Right lobe of liver (tissue), 6 donors: ENCODE measurements around the gene ATP4A. TPM values are rescaled to one million over a fixed set of nuclear protein-coding genes. Genes with fewer than 3 reads are reported as not detected.

ENCODE experiments used
- ATAC-seq, 4 donors: fragments of 200-7000 bp; cut with Tn5 transposase; one replicate each; pipeline ENCODE4 v1.9.1; 2020; ENCODE audit warnings: mild to moderate bottlenecking in 4 of 4, moderate library complexity in 4 of 4
- DNase-seq, 3 donors: peaks; one replicate each; pipeline ENCODE4 v3.0.0-alpha.2; 2020
- H3K27ac ChIP-seq, 3 donors: fragments of 200-600 bp; one replicate each; pipeline ENCODE4 v1.8.0; 2022
- H3K27me3 ChIP-seq, 2 donors: fragments of 200-600 bp; one replicate each; pipeline ENCODE4 v1.8.0; 2022
- H3K36me3 ChIP-seq, 4 donors: fragments of 200-600 bp; sonication (generic) in 1 of 4; one replicate each; pipeline versions ENCODE4 v1.5.1 to v1.8.0; 2017 to 2022; ENCODE audit warnings: control low read depth in 1 of 4
- H3K4me1 ChIP-seq, 4 donors: fragments of 200-600 bp; sonication (generic) in 1 of 4; one replicate each; pipeline versions ENCODE4 v1.5.1 to v1.8.0; 2017 to 2022; ENCODE audit warnings: control low read depth in 1 of 4
- H3K4me3 ChIP-seq, 3 donors: fragments of 200-600 bp; one replicate each; pipeline ENCODE4 v1.8.0; 2022
- H3K9me3 ChIP-seq, 4 donors: fragments of 200-600 bp; sonication (generic) in 1 of 4; one replicate each; pipeline versions ENCODE4 v1.5.1 to v1.8.0; 2017 to 2022; ENCODE audit warnings: control low read depth in 1 of 4
- POLR2A ChIP-seq: fragments of 450-650 bp; IDR thresholded peaks from one replicate; pipeline ENCODE4 v1.6.1; 2017; ENCODE audit warnings: antibody characterized with exemption, mild to moderate bottlenecking
- WGBS: methylation state at CpG from one replicate; pipeline ENCODE4 v1.1.6; 2018; ENCODE audit warnings: low coverage, low lambda C conversion rate; ENCODE audit not compliant: insufficient coverage; ENCODE audit errors: missing lambda C conversion rate; 5-methylcytosine and 5-hydroxymethylcytosine counted together
- intact Hi-C, 2 donors: fragments of 100-400 bp; cut with DNase I; formaldehyde crosslinking; loops; one replicate each; pipeline versions ENCODE4 v1.11.2 to v1.14.1; 2022
- total RNA-seq, 6 experiments: library from RNA; depleted of rRNA in 2 of 6; stranded (reverse); fragments of >200 nt in 2 of 6; fragmentation: NEBNext Ultra II Directional in 3 of 6; extraction: Animal tissue kit (Norgen Biotek cat#: 25700) in 3 of 6; gene quantifications; one replicate each; pipeline versions ENCODE4 v1.1.0 to v1.2.4, GENCODE V29; 2016 to 2023
- TF ChIP-seq, protein P1 (sequence below), 4 donors: fragments of 200-600 bp in 3 of 4; fragments of 450-650 bp in 1 of 4; IDR thresholded peaks; one replicate each; pipeline versions ENCODE4 v1.5.1 to v1.8.0; 2016 to 2022; ENCODE audit warnings: antibody characterized with exemption in 4 of 4, mild to moderate bottlenecking in 2 of 4
- donor health status: DM: no; HTN: yes; CAD: no.
- donor health status: DM: no; HTN: no; CAD: no.
- donor health status: DM: no; HTN: no; CAD: no.
- donor health status: DM: no; HTN: yes; CAD: no.
- donor health status: DM: no; HTN: yes; CAD: no.

Gene ATP4A
- total RNA-seq, 6 experiments from 2014 or later, result 0.06 TPM; not detected in 5

- H3K27ac ChIP-seq, result no peak overlapping the region
- no peaks in the 10 kb centered on the region for H3K9me3 ChIP-seq
- H3K4me1 ChIP-seq, result no peaks in the 10 kb centered on the region
- DNase-seq (no peak), ATAC-seq (no peak)
- no peak overlapping the region for H3K4me3 ChIP-seq
- 47% methylated on average over 3 of the region's 14 CpGs for WGBS
- no peaks in the 10 kb centered on the region for H3K36me3 ChIP-seq
- TF ChIP-seq POLR2A, result no peak
- TF ChIP-seq, protein P1, sequence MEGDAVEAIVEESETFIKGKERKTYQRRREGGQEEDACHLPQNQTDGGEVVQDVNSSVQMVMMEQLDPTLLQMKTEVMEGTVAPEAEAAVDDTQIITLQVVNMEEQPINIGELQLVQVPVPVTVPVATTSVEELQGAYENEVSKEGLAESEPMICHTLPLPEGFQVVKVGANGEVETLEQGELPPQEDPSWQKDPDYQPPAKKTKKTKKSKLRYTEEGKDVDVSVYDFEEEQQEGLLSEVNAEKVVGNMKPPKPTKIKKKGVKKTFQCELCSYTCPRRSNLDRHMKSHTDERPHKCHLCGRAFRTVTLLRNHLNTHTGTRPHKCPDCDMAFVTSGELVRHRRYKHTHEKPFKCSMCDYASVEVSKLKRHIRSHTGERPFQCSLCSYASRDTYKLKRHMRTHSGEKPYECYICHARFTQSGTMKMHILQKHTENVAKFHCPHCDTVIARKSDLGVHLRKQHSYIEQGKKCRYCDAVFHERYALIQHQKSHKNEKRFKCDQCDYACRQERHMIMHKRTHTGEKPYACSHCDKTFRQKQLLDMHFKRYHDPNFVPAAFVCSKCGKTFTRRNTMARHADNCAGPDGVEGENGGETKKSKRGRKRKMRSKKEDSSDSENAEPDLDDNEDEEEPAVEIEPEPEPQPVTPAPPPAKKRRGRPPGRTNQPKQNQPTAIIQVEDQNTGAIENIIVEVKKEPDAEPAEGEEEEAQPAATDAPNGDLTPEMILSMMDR (IDR thresholded peaks at IDR 0.05), result no peak
- intact Hi-C loops, result no loop called here
- no peaks in the 10 kb centered on the region for H3K27me3 ChIP-seq
Observed at GRCh38 chr19:35553385-35554000, 10.0 kb downstream of the ATP4A start.

DNA sequence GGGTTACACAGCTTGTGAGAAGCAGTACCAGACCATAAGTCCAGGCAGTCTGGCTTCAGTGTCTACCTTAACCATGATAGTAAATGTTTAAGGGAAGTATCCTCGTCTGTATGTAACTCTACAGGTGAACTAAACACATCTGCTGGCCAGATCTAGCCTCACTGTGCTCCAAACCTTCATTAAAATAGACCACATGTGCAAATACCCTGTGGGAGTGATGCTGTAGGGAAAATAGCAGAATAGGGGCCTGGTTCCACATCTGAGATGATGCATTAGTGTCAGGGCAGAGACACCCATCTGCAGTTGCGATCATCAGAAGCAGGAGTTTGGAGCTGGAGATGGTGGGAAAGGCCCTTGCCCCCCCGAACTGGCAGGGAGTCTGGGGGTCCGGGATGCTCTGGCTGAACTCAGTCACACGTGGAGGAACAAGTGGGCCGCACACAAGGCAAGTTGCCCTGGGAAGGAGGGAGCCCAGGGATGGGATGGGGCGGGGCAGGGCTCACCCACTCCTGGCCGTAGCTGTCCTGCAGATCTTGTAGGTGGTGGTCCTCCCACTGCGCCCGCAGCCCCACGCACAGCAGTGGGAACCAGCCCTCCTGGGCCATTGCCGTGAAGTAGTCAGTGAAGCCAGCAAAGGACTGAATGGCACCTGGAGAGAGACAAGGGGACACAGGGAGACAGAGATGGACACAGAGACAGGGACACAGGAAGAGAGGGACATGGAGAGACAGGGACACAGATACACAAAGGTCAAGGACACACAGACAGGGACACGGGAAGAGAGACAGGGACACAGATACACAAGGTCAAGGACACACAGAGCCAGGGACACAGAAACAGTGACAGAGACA lies 10.7 kb downstream of the ATP4A start:
- WGBS, result 60% methylated on average over 9 of the region's 13 CpGs
- ATAC-seq, result no peak
- Histone ChIP-seq H3K27ac (no peak overlapping the region), H3K27me3 (no peaks in the 10 kb centered on the region), H3K36me3 (no peaks in the 10 kb centered on the region), H3K4me1 (no peaks in the 10 kb centered on the region), H3K9me3 (no peaks in the 10 kb centered on the region), H3K4me3 (no peak overlapping the region)
- intact Hi-C loops, result no loop called here
- DNase-seq, result no peak
- TF ChIP-seq POLR2A, result no peak
- TF ChIP-seq, protein P1 (IDR thresholded peaks at IDR 0.05), result no peak

GRCh38 chr19:35551091-35551810 lies 12.2 kb downstream of the ATP4A start:
- intact Hi-C loops, result no loop called here
- no peak overlapping the region for H3K27ac ChIP-seq
- no peaks in the 10 kb centered on the region for H3K9me3 ChIP-seq
- no peaks in the 10 kb centered on the region for H3K36me3 ChIP-seq
- no peak overlapping the region for H3K4me3 ChIP-seq
- WGBS, result 74% methylated on average over 18 of the region's 21 CpGs
- H3K4me1 ChIP-seq, result peaks cover 0 to 6% (median 2%) of the 10 kb centered on the region in 4 donors
- H3K27me3 ChIP-seq, result no peaks in the 10 kb centered on the region
- TF ChIP-seq POLR2A, result no peak
- TF ChIP-seq, protein P1 (IDR thresholded peaks at IDR 0.05), result no peak
- ATAC-seq, result no peak
- DNase-seq, result no peak

DNA sequence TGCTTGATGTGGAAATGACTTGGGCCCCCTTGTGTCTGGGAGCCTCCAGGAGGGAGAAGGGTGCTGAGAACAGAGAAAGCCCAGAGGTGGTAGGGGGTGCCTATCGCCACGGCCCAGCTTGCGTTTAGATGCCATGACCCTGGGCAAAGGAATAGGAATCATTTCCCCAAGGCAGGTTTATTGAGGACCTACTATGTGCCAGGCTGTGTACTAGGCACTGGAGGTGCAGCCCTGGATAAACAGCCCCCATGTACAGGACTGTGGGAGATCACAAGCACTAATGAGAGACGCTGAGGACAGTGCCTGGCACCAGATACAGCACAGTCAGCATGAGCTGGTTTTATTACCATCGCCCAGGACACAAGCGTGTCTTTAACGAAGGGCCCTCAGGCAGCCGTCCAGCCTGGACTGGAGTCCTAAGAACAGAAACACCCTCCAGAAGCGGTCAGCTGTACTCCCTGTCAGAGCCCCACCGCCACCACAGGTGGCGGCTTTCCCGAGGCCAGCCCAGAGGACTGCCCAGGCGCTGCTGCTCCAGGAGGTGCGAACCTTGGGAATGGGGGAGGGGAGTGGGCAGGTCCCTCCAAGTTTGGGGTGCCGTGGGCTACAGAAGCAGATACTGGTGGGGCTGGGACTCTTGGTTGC lies 13.5 kb downstream of the ATP4A start:
- intact Hi-C loops, result no loop called here
- no peak overlapping the region for H3K27ac ChIP-seq
- 80% methylated on average over 1 of the region's 15 CpGs for WGBS

More for the DNA sequence above, 13.5 kb downstream of the ATP4A start:
- H3K36me3 ChIP-seq, result no peaks in the 10 kb centered on the region
- H3K27me3 ChIP-seq, result no peaks in the 10 kb centered on the region
- DNase-seq, result no peak
- TF ChIP-seq, protein P1 (IDR thresholded peaks at IDR 0.05), result no peak
- TF ChIP-seq POLR2A, result no peak
- H3K9me3 ChIP-seq, result no peaks in the 10 kb centered on the region
- no peak overlapping the region for H3K4me3 ChIP-seq
- peaks cover 0 to 9% (median 4%) of the 10 kb centered on the region in 4 donors for H3K4me1 ChIP-seq
- no peak for ATAC-seq
